ENCODE data around the gene RUFY2.

The RUFY2 gene

GRCh38 chr10:68365611-68366010 lies 41.5 kb downstream of the RUFY2 start:
- DNase-seq (ENCODE audit: extremely low read depth, low read depth), result no peak
- TF ChIP-seq CTCF (IDR thresholded peaks at IDR 0.05; ENCODE audit: low read depth, low read length, missing control alignments), result no peak

GRCh38 chr10:68364101-68364886 lies 42.8 kb downstream of the RUFY2 start:
- TF ChIP-seq CTCF (IDR thresholded peaks at IDR 0.05; ENCODE audit: low read depth, low read length, missing control alignments), result no peak
- H3K4me3 ChIP-seq (replicated peaks; ENCODE audit: low read depth, low read length), result no peak overlapping the region
- no peak for DNase-seq (ENCODE audit: extremely low read depth, low read depth)

More at GRCh38 chr10:68365611-68366010, 41.5 kb downstream of the RUFY2 start:
- no peak overlapping the region for H3K4me3 ChIP-seq (replicated peaks; ENCODE audit: low read depth, low read length)

- DNase-seq (ENCODE audit: extremely low read depth, low read depth), result no peak
- TF ChIP-seq CTCF (IDR thresholded peaks at IDR 0.05; ENCODE audit: low read depth, low read length, missing control alignments), result no peak
- H3K4me3 ChIP-seq (replicated peaks; ENCODE audit: low read depth, low read length), result no peak overlapping the region
Measured at GRCh38 chr10:68362590-68362989, 44.5 kb downstream of the RUFY2 start.

- DNase-seq (ENCODE audit: extremely low read depth, low read depth), result no peak
- TF ChIP-seq CTCF (IDR thresholded peaks at IDR 0.05; ENCODE audit: low read depth, low read length, missing control alignments), result no peak
- no peak overlapping the region for H3K4me3 ChIP-seq (replicated peaks; ENCODE audit: low read depth, low read length)
Measured at GRCh38 chr10:68359189-68359588, 47.9 kb downstream of the RUFY2 start.

- no peak overlapping the region for H3K4me3 ChIP-seq (replicated peaks; ENCODE audit: low read depth, low read length)
- no peak for DNase-seq (ENCODE audit: extremely low read depth, low read depth)
- no peak for TF ChIP-seq CTCF (IDR thresholded peaks at IDR 0.05; ENCODE audit: low read depth, low read length, missing control alignments)
Measured at GRCh38 chr10:68353537-68353936, 53.5 kb downstream of the RUFY2 start.

- no peak for DNase-seq (ENCODE audit: extremely low read depth, low read depth)
- H3K4me3 ChIP-seq (replicated peaks; ENCODE audit: low read depth, low read length), result no peak overlapping the region
- TF ChIP-seq CTCF (IDR thresholded peaks at IDR 0.05; ENCODE audit: low read depth, low read length, missing control alignments), result peak; percentile 85
Measured at GRCh38 chr10:68348265-68348741, 58.8 kb downstream of the RUFY2 start.
